ENCODE measurements around the gene ADAMTS2. TPM values are rescaled to one million over a fixed set of nuclear protein-coding genes. Genes with fewer than 3 reads are reported as not detected.

ADAMTS2 gene
- total and polyA plus RNA-seq, 2 of the 4 experiments (the other 2 are of a cell fraction), result 19.0 to 58.8 TPM

- H3K36me3 ChIP-seq (ENCODE audit: control insufficient read depth, insufficient read depth, low read length), result no peaks in the 10 kb centered on the region
- H2BK120ac ChIP-seq (ENCODE audit: low read depth, low read length), result no peak overlapping the region
- dilution Hi-C loops (cut with HindIII; ENCODE audit: low sequenced_read_pairs, unreplicated experiment), result no loop called here
- no peaks in the 10 kb centered on the region for H3K27me3 ChIP-seq (ENCODE audit: control insufficient read depth, insufficient read depth, low read length)
- no peak overlapping the region for H3K23ac ChIP-seq (ENCODE audit: low read depth, low read length)
- H4K8ac ChIP-seq (ENCODE audit: low read depth in 2 of 2, low read length in 2 of 2), result no peak overlapping the region
- ChIA-PET POLR2A (ENCODE audit: unreplicated experiment) (no interaction called here), CTCF (interaction anchor here (1.0 kb wide), 1 partner anchor 101 kb away, joined by 3 read pairs; no protein-coding TSS in a partner anchor)
- no peak overlapping the region for H2BK20ac ChIP-seq (ENCODE audit: low read depth, low read length)
- ATAC-seq (ENCODE audit: low read depth) (peak; percentile 63), DNase-seq (no peak)
- no TSS peak for BruUV-seq (replicated peaks)
- H3K4me2 ChIP-seq (ENCODE audit: low read depth, low read length), result no peak overlapping the region
- no peak overlapping the region for H3K56ac ChIP-seq (ENCODE audit: extremely low read depth, insufficient read depth, low read length)
- no peaks in the 10 kb centered on the region for H3K9me3 ChIP-seq (ENCODE audit: control insufficient read depth, insufficient read depth, low read length)
- H2BK5ac ChIP-seq (ENCODE audit: low read depth, low read length, poor library complexity, severe bottlenecking), result no peak overlapping the region
- H3K27ac ChIP-seq (ENCODE audit: insufficient read depth, low read length), result no peak overlapping the region
- no peak overlapping the region for H3K9ac ChIP-seq (ENCODE audit: low read depth, low read length)
- H2AFZ ChIP-seq (replicated peaks; ENCODE audit: low read length, poor library complexity), result peak overlapping the region; percentile 32
- no peak overlapping the region for H2AK9ac ChIP-seq (replicated peaks; ENCODE audit: low read depth, low read length, poor library complexity)
- intact Hi-C loops (cut with micrococcal nuclease), result loop anchor here (5.0 kb wide), 1 partner anchor 129 kb away; no protein-coding TSS in a partner anchor
- H3K4me3 ChIP-seq (ENCODE audit: insufficient read depth, low read depth, low read length), result no peak overlapping the region
- no peak overlapping the region for H3K18ac ChIP-seq (ENCODE audit: low read depth, low read length)
- TF ChIP-seq MAZ (IDR thresholded peaks at IDR 0.05; ENCODE audit: borderline replicate concordance, low read depth, low read length) (0 out of 2 replicates have a peak, but pooled peaks have one; percentile 36), FOS (IDR thresholded peaks at IDR 0.05; ENCODE audit: low read depth, low read length) (no peak), SMC3 (IDR thresholded peaks at IDR 0.05; ENCODE audit: low read depth, low read length) (peak; percentile 51), RCOR1 (IDR thresholded peaks at IDR 0.05; ENCODE audit: insufficient replicate concordance, low read length) (no peak), POLR2A (IDR thresholded peaks at IDR 0.05; ENCODE audit: low read depth, low read length) (no peak), CHD1 (IDR thresholded peaks at IDR 0.05; ENCODE audit: low read depth, low read length) (no peak), RFX5 (IDR thresholded peaks at IDR 0.05; ENCODE audit: low read depth, low read length) (no peak), USF2 (IDR thresholded peaks at IDR 0.05; ENCODE audit: low read depth, low read length) (no peak), CEBPB (IDR thresholded peaks at IDR 0.05; ENCODE audit: low read depth, low read length) (no peak), CTCF (conservative IDR thresholded peaks at IDR 0.05; ENCODE audit: low read depth, low read length) (peak; percentile 52), RAD21 (IDR thresholded peaks at IDR 0.05; ENCODE audit: low read length) (peak; percentile 65)
- no peak overlapping the region for H3K14ac ChIP-seq (replicated peaks; ENCODE audit: low read depth, low read length)
- 64% methylated on average over 4 of the region's 10 CpGs; no CpG with 5 or more reads in 1 of the 2 experiments for WGBS, 2 experiments (ENCODE audit: extremely low coverage in 2 of 2, insufficient read length in 1 of 2)
- H4K5ac ChIP-seq (ENCODE audit: low read depth, low read length), result no peak overlapping the region
- no peak overlapping the region for H2AK5ac ChIP-seq (ENCODE audit: low read depth, low read length)
- H2BK15ac ChIP-seq (ENCODE audit: low read depth, low read length), result no peak overlapping the region
- peaks cover 9 to 60% of the 10 kb centered on the region in 2 experiments for H3K79me1 ChIP-seq (ENCODE audit: low read depth in 1 of 2, low read length in 2 of 2)
- no peak overlapping the region for H3K4ac ChIP-seq (ENCODE audit: low read depth, low read length)
- no peak overlapping the region for H4K91ac ChIP-seq (ENCODE audit: insufficient read depth, low read depth, low read length)
- H4K20me1 ChIP-seq (ENCODE audit: insufficient read depth, low read length), result peaks cover 15% of the 10 kb centered on the region; the same call in 1 of the 2 replicates
- in situ Hi-C loops (cut with MboI; ENCODE audit: low sequenced_read_pairs), result no loop called here
- peaks cover 17% of the 10 kb centered on the region for H3K4me1 ChIP-seq (ENCODE audit: control insufficient read depth, insufficient read depth, low read length)
- peaks cover 9% of the 10 kb centered on the region for H3K9me1 ChIP-seq (ENCODE audit: insufficient read depth, low read length)
These were observed 132.4 kb downstream of the ADAMTS2 start for GRCh38 chr5:179212870-179213269.
